ENCODE data around the gene PARL. TPM values are rescaled to one million over a fixed set of nuclear protein-coding genes. Genes with fewer than 3 reads are reported as not detected.

The PARL gene
- total and polyA plus RNA-seq, 10 donors = 34.5 to 119 (median 56.5) TPM

GRCh38 chr3:183825456-183826161 lies 59.1 kb downstream of the PARL start, which contains the start of gene MAP6D1:
TSS of gene MAP6D1 (minus strand) at chr3:183825577. CDS start at chr3:183825547, 30 bp downstream.
- peak within 1 kb of the TSS; percentile 53 to 80 (median 58) for H3K4me3 ChIP-seq
- H3K27ac ChIP-seq = peak within 1 kb of the TSS in 5 of 8 donors; percentile 7 to 45 (median 27)
- H3K9me3 ChIP-seq = no peaks in the 10 kb centered on the region
- peak in 4 of 11 experiments; percentile 10 to 40 (median 24) for TF ChIP-seq CTCF (IDR thresholded peaks at IDR 0.05 in 8 of 11, conservative IDR thresholded peaks at IDR 0.05 in 3 of 11)
- TF ChIP-seq POLR2A (IDR thresholded peaks at IDR 0.05) = no peak
- TF ChIP-seq POLR2AphosphoS5 (IDR thresholded peaks at IDR 0.05) = peak in 2 of 3 donors; percentile 19 to 54
- DNase-seq = peak; percentile 84
- 4 to 7% (median 6%) methylated on average over 23 to 69 of the region's 69 CpGs for WGBS, 5 donors
- intact Hi-C loops (cut with DNase I; ENCODE audit: low total_unique reads) = no loop called here
- H3K27me3 ChIP-seq (replicated peaks in 1 of 7) = peaks cover 0 to 14% (median 0%) of the 10 kb centered on the region in 7 donors
- H3K4me1 ChIP-seq = peaks cover 13 to 28% (median 21%) of the 10 kb centered on the region in 6 donors
- peaks cover 0 to 33% (median 15%) of the 10 kb centered on the region in 6 donors for H3K36me3 ChIP-seq

- TF ChIP-seq POLR2A (IDR thresholded peaks at IDR 0.05) (no peak), CTCF (IDR thresholded peaks at IDR 0.05 in 8 of 11, conservative IDR thresholded peaks at IDR 0.05 in 3 of 11) (no peak), POLR2AphosphoS5 (IDR thresholded peaks at IDR 0.05) (peak in 1 of 3 donors; percentile 27)
- Histone ChIP-seq H3K36me3 (peaks cover 0 to 26% (median 9%) of the 10 kb centered on the region in 6 donors), H3K27ac (peak overlapping the region in 2 of 8 donors; percentile 27 to 45), H3K9me3 (no peaks in the 10 kb centered on the region), H3K4me1 (peaks cover 13 to 28% (median 21%) of the 10 kb centered on the region in 6 donors), H3K4me3 (peak overlapping the region; percentile 53 to 80 (median 58)), H3K27me3 (replicated peaks in 1 of 7) (peaks cover 0 to 14% (median 0%) of the 10 kb centered on the region in 7 donors)
- intact Hi-C loops (cut with DNase I; ENCODE audit: low total_unique reads) = no loop called here
- WGBS, 5 donors = 0 to 3% (median 1%) methylated on average over 12 to 88 of the region's 88 CpGs
- peak; percentile 77 for DNase-seq
Measured at GRCh38 chr3:183824761-183825455, 59.8 kb downstream of the PARL start.

- no peak overlapping the region for H3K4me3 ChIP-seq
- peaks cover 0 to 14% (median 0%) of the 10 kb centered on the region in 7 donors for H3K27me3 ChIP-seq (replicated peaks in 1 of 7)
- no peak overlapping the region for H3K27ac ChIP-seq
- TF ChIP-seq CTCF (IDR thresholded peaks at IDR 0.05 in 8 of 11, conservative IDR thresholded peaks at IDR 0.05 in 3 of 11) (no peak), POLR2A (IDR thresholded peaks at IDR 0.05) (no peak), POLR2AphosphoS5 (IDR thresholded peaks at IDR 0.05) (no peak)
- intact Hi-C loops (cut with DNase I; ENCODE audit: low total_unique reads) = no loop called here
- H3K9me3 ChIP-seq = no peaks in the 10 kb centered on the region
- WGBS, 5 donors = 75 to 83% (median 77%) methylated on average over 5 of the region's 5 CpGs
- H3K4me1 ChIP-seq = peaks cover 13 to 28% (median 21%) of the 10 kb centered on the region in 6 donors
- peaks cover 0 to 17% (median 3%) of the 10 kb centered on the region in 6 donors for H3K36me3 ChIP-seq
- no peak for DNase-seq
Measured at GRCh38 chr3:183823963-183824362, 60.7 kb downstream of the PARL start.

Data from spleen (tissue), 11 donors.